Endothelial cell of umbilical vein (primary cell): Measurements from ENCODE around the gene PNPLA2. TPM values are rescaled to one million over a fixed set of nuclear protein-coding genes. Genes with fewer than 3 reads are reported as not detected.

Source experiments
- BruUV-seq: library from RNA; stranded (reverse); fragments of 400-500 nt; replicated peaks from 2 replicates; lab custom pipeline; 2021; lab: Mats Ljungman, UMichigan
- CTCF ChIA-PET: fragments of 300-600, 350-600 bp; sonication (Branson Sonifier 250); formaldehyde crosslinking; loops from one replicate; lab custom pipeline; 2021; ENCODE audit warnings: antibody characterized with exemption, inconsistent platforms; lab: Charles Lee
- POLR2A ChIA-PET: fragments of 300-600, 350-600 bp; sonication (Branson Sonifier 250); formaldehyde crosslinking; loops from one replicate; lab custom pipeline; 2021; ENCODE audit warnings: antibody characterized with exemption, inconsistent platforms; lab: Charles Lee
- DNase-seq: peaks from one replicate; pipeline ENCODE4 v3.0.0-alpha.2; 2011; ENCODE audit warnings: low read depth, low spot score
- FAIRE-seq: peaks from 2 replicates; lab custom pipeline; 2011; peaks lifted over from hg19 to GRCh38; lab: Jason Lieb, UNC
- H2AFZ ChIP-seq: 2 replicates; pipeline ENCODE4 v1.6.0; 2012; ENCODE audit warnings: low read depth, low read length, control low read depth, inconsistent platforms
- H3K27ac ChIP-seq: 2 replicates; pipeline ENCODE4 v1.5.1; 2011; ENCODE audit warnings: low read depth, mild to moderate bottlenecking, control low read depth, low read length, moderate library complexity; ENCODE audit not compliant: insufficient read depth
- H3K27me3 ChIP-seq, 2 experiments: 2 replicates each; pipeline versions ENCODE4 v1.6.0 to v1.6.1; 2011; ENCODE audit warnings: low read length in 2 of 2, mixed read lengths in 1 of 2; ENCODE audit not compliant: control insufficient read depth in 2 of 2, insufficient read depth in 2 of 2
- H3K36me3 ChIP-seq, 2 experiments: 2 replicates in 1 of 2; 3 replicates in 1 of 2; pipeline ENCODE4 v1.5.1; 2011; ENCODE audit warnings: low read length in 2 of 2, mild to moderate bottlenecking in 1 of 2, moderate library complexity in 1 of 2; ENCODE audit not compliant: control insufficient read depth in 2 of 2, insufficient read depth in 2 of 2; ENCODE audit errors: extremely low read depth in 1 of 2
- H3K4me1 ChIP-seq: 3 replicates; pipeline ENCODE4 v1.5.1; 2011; ENCODE audit warnings: mild to moderate bottlenecking, low read length; ENCODE audit not compliant: control insufficient read depth, insufficient read depth; ENCODE audit errors: extremely low read depth
- H3K4me2 ChIP-seq: 2 replicates; pipeline ENCODE4 v1.6.1; 2011; ENCODE audit warnings: low read length, control low read depth, mixed read lengths; ENCODE audit not compliant: insufficient read depth
- H3K4me3 ChIP-seq, 3 experiments: fragments of 200-600 bp in 1 of 3; sonication (generic), shearing (Covaris generic) in 1 of 3; replicated peaks in 1 of 3; 2 replicates each; pipeline ENCODE4 v1.5.1; 2011 to 2016; ENCODE audit warnings: control low read depth in 3 of 3, low read length in 3 of 3, mild to moderate bottlenecking in 2 of 3, inconsistent platforms in 1 of 3, low read depth in 1 of 3, moderate library complexity in 1 of 3; ENCODE audit not compliant: insufficient read depth in 1 of 3
- H3K79me2 ChIP-seq: 2 replicates; pipeline ENCODE4 v1.6.0; 2012; ENCODE audit warnings: low read length, inconsistent platforms; ENCODE audit not compliant: control insufficient read depth, insufficient read depth
- H3K9ac ChIP-seq: replicated peaks from 2 replicates; pipeline ENCODE3; 2011; ENCODE audit warnings: low read length, control low read depth; ENCODE audit not compliant: insufficient read depth; ENCODE audit errors: extremely low read depth
- H3K9me1 ChIP-seq: replicated peaks from 3 replicates; pipeline ENCODE4 v1.6.0; 2011; ENCODE audit warnings: mild to moderate bottlenecking, low read length; ENCODE audit not compliant: control insufficient read depth, insufficient read depth; ENCODE audit errors: extremely low read depth
- H3K9me3 ChIP-seq: replicated peaks from 2 replicates; pipeline ENCODE4 v1.5.1; 2012; ENCODE audit warnings: low read length, inconsistent platforms; ENCODE audit not compliant: control insufficient read depth, insufficient read depth
- H4K20me1 ChIP-seq: replicated peaks from 2 replicates; pipeline ENCODE3; 2011; ENCODE audit warnings: mild to moderate bottlenecking, low read length; ENCODE audit not compliant: control insufficient read depth, insufficient read depth; ENCODE audit errors: extremely low read depth
- CTCF ChIP-seq, 2 donors: IDR thresholded peaks; 1 replicate in 1 of 2; 2 replicates in 1 of 2; pipeline ENCODE4 v1.5.1; 2011; ENCODE audit warnings: low read length in 2 of 2, mild to moderate bottlenecking in 2 of 2, moderate library complexity in 2 of 2, control low read depth in 1 of 2, inconsistent platforms in 1 of 2, low read depth in 1 of 2; ENCODE audit not compliant: insufficient read depth in 1 of 2; ENCODE audit errors: extremely low read depth in 1 of 2
- EZH2 ChIP-seq: IDR thresholded peaks from 2 replicates; pipeline ENCODE4 v1.6.1; 2012; ENCODE audit warnings: borderline replicate concordance, low read depth, mild to moderate bottlenecking, moderate library complexity, low read length, inconsistent platforms; ENCODE audit not compliant: severe bottlenecking
- FOS ChIP-seq: IDR thresholded peaks from 2 replicates; pipeline ENCODE4 v1.6.1; 2011; ENCODE audit warnings: mild to moderate bottlenecking, low read length, moderate library complexity, borderline replicate concordance; ENCODE audit not compliant: insufficient read depth
- GATA2 ChIP-seq: IDR thresholded peaks from 2 replicates; pipeline ENCODE4 v1.7.0; 2011; ENCODE audit warnings: low read depth, mild to moderate bottlenecking, moderate library complexity, mixed read lengths, low read length; ENCODE audit not compliant: insufficient read length, insufficient read depth
- JUN ChIP-seq: IDR thresholded peaks from 2 replicates; pipeline ENCODE4 v1.6.1; 2011; ENCODE audit warnings: borderline replicate concordance, low read depth; ENCODE audit not compliant: insufficient read length, insufficient read depth
- MAX ChIP-seq: IDR thresholded peaks from 2 replicates; pipeline ENCODE4 v1.6.1; 2011; ENCODE audit not compliant: insufficient read depth, insufficient read length
- MYC ChIP-seq: IDR thresholded peaks from one replicate; pipeline ENCODE4 v1.6.1; 2011; ENCODE audit warnings: mild to moderate bottlenecking, low read depth, low read length
- POLR2A ChIP-seq: IDR thresholded peaks from 2 replicates; pipeline ENCODE4 v1.6.1; 2012; ENCODE audit warnings: low read depth, mild to moderate bottlenecking, control low read depth, low read length
- POLR2AphosphoS5 ChIP-seq: IDR thresholded peaks from 2 replicates; pipeline ENCODE4 v1.6.1; 2012; ENCODE audit warnings: low read depth, mild to moderate bottlenecking, control low read depth, low read length, moderate library complexity; ENCODE audit not compliant: insufficient read depth
- dilution Hi-C: fragments of 300-500 bp; cut with MboI; formaldehyde crosslinking; loops from one replicate; pipeline ENCODE4 v1.15.0; 2019; ENCODE audit warnings: low sequenced_read_pairs; ENCODE audit not compliant: extremely low pct_ligation_motif_present
- intact Hi-C: fragments of 100-400 bp; cut with micrococcal nuclease; formaldehyde crosslinking; loops from one replicate; pipeline ENCODE4 v1.10.0; 2022
- polyA plus RNA-seq, 4 experiments: library from polyadenylated mRNA; depleted of rRNA in 3 of 4; stranded (reverse) in 3 of 4; unstranded in 1 of 4; fragments of >200 nt; gene quantifications; 2 replicates each; pipeline versions ENCODE4 v1.2.1 to v1.2.3, GENCODE V29; 2011 to 2012; ENCODE audit warnings: missing spikeins in 1 of 4
- total RNA-seq: library from RNA; stranded (reverse); gene quantifications from 2 replicates; pipeline ENCODE4 v1.2.3, GENCODE V29; 2021

Gene PNPLA2
- total and polyA plus RNA-seq, 2 donors (not counting 3 experiments of a cell fraction or from before 2014, with no cell fraction given) = 73.1 to 75.6 TPM

GRCh38 chr11:858053-858761 lies 39.5 kb downstream of the PNPLA2 start:
- Histone ChIP-seq H3K27me3 (no peaks in the 10 kb centered on the region), H3K9me1 (no peaks in the 10 kb centered on the region), H4K20me1 (no peaks in the 10 kb centered on the region), H3K9me3 (no peaks in the 10 kb centered on the region), H3K79me2 (no peaks in the 10 kb centered on the region), H3K4me2 (no peak overlapping the region), H2AFZ (no peak overlapping the region), H3K4me3 (no peak overlapping the region), H3K27ac (no peak overlapping the region), H3K4me1 (no peaks in the 10 kb centered on the region), H3K9ac (no peak overlapping the region), H3K36me3 (peaks cover 0 to 2% of the 10 kb centered on the region in 2 experiments)
- CTCF ChIA-PET = no interaction called here
- no peak for TF ChIP-seq MYC
- TF ChIP-seq JUN = no peak
- TF ChIP-seq CTCF (IDR thresholded peaks at IDR 0.05; ENCODE audit: extremely low read depth in 1 of 2, insufficient read depth in 1 of 2, low read depth in 1 of 2, low read length in 2 of 2) = no peak
- TF ChIP-seq FOS = no peak
- no peak for TF ChIP-seq POLR2AphosphoS5
- TF ChIP-seq EZH2 = no peak
- TF ChIP-seq GATA2 = no peak
- no peak for TF ChIP-seq POLR2A
- no peak for TF ChIP-seq MAX
- no TSS peak for BruUV-seq
- dilution Hi-C loops = no loop called here
- intact Hi-C loops = no loop called here
- no peak for FAIRE-seq
- DNase-seq = no peak
- POLR2A ChIA-PET = no interaction called here
